ENCODE measurements around the gene PKD2L1. TPM values are rescaled to one million over a fixed set of nuclear protein-coding genes. Genes with fewer than 3 reads are reported as not detected.

Gene PKD2L1
- total and polyA plus RNA-seq, 2 of the 8 experiments (the other 6 are each of a cell fraction or from before 2014, with no cell fraction given), result 0.20 to 0.33 TPM

DNA sequence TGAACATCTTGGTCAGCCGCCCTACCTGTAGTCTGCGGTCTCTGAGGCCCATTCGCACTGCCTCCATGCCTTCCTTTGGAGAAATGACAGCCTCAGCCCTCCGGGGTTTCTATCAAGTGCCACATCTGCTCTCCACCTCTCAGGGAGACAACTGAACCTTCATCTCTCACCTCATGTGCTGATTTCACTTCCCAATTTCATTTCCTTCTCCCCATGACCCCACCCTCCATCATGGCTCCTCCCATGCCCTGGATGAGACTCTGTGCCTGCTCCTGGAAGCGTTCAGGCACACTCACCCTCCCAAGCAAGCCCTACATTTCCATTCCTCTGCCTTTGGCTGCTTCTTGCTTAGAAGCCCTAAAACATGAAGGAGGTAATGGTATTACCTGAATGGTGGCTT is 9.2 kb upstream of the PKD2L1 start:
- Histone ChIP-seq H4K20me1 (replicated peaks in 1 of 2; ENCODE audit: control insufficient read depth in 1 of 2, insufficient read depth in 2 of 2, low read length in 2 of 2) (no peaks in the 10 kb centered on the region), H3K14ac (ENCODE audit: insufficient read length) (no peak overlapping the region), H3K18ac (ENCODE audit: extremely low read depth, low read length) (no peak overlapping the region), H3K79me1 (ENCODE audit: low read depth, low read length) (no peaks in the 10 kb centered on the region), H3K9ac (replicated peaks in 1 of 4; ENCODE audit: extremely low read depth in 1 of 4, low read depth in 3 of 4, low read length in 3 of 4) (no peak overlapping the region), H2BK12ac (ENCODE audit: low read depth, low read length) (peak overlapping the region; percentile 72; the same call in 1 of the 2 replicates), H4K91ac (replicated peaks; ENCODE audit: insufficient read length, low read length) (no peak overlapping the region), H2AK5ac (ENCODE audit: low read depth, low read length) (peak overlapping the region; percentile 7; the same call in 1 of the 2 replicates), H3K27ac (ENCODE audit: low read depth, low read length) (no peak overlapping the region), H3K27me3 (replicated peaks in 1 of 4; ENCODE audit: control insufficient read depth in 3 of 4, extremely low read depth in 1 of 4, insufficient read depth in 3 of 4, low read length in 3 of 4) (no peaks in the 10 kb centered on the region; a peak in 3 of 7 replicates), H2BK120ac (replicated peaks; ENCODE audit: low read depth, low read length) (no peak overlapping the region), H3K4me2 (ENCODE audit: insufficient read depth in 1 of 2, low read depth in 2 of 2, low read length in 2 of 2) (no peak overlapping the region), H3K4me1 (replicated peaks in 1 of 4; ENCODE audit: control insufficient read depth in 3 of 4, insufficient read depth in 4 of 4, low read length in 3 of 4) (peaks cover 3 to 15% (median 5%) of the 10 kb centered on the region in 4 experiments; a peak in 4 of 7 replicates), H4K5ac (ENCODE audit: insufficient read length, low read depth, low read length) (no peak overlapping the region), H3K23me2 (ENCODE audit: low read depth, low read length) (no peaks in the 10 kb centered on the region), H3K36me3 (ENCODE audit: control insufficient read depth in 2 of 4, insufficient read depth in 4 of 4, low read length in 3 of 4) (no peaks in the 10 kb centered on the region; a peak in 1 of 8 replicates), H2BK15ac (ENCODE audit: low read length) (peak overlapping the region; percentile 36; the same call in 1 of the 2 replicates), H3K4me3 (ENCODE audit: extremely low read depth in 1 of 4, insufficient read depth in 2 of 4, low read depth in 3 of 4, low read length in 4 of 4) (no peak overlapping the region), H3K9me3 (ENCODE audit: insufficient read depth in 2 of 2, low read depth in 1 of 2, low read length in 1 of 2) (no peaks in the 10 kb centered on the region), H2AFZ (ENCODE audit: low read length) (no peak overlapping the region), H4K8ac (ENCODE audit: extremely low read depth, insufficient read depth, low read length) (no peak overlapping the region), H3K4ac (replicated peaks; ENCODE audit: insufficient read length, low read depth, low read length) (no peak overlapping the region), H3K23ac (ENCODE audit: insufficient read length) (no peak overlapping the region), H3K56ac (replicated peaks; ENCODE audit: insufficient read length, low read depth, low read length) (no peak overlapping the region), H2BK5ac (ENCODE audit: low read depth, low read length) (peak overlapping the region; percentile 44; the same call in 1 of the 2 replicates), H3K79me2 (ENCODE audit: control insufficient read depth in 1 of 2, insufficient read depth in 2 of 2, low read length in 2 of 2) (no peaks in the 10 kb centered on the region), H2BK20ac (ENCODE audit: low read length) (peak overlapping the region; percentile 86; the same call in 1 of the 2 replicates)
- FAIRE-seq (no peak), DNase-seq (ENCODE audit: low read depth in 1 of 2, low spot score in 2 of 2) (no peak)
- CTCF ChIA-PET (ENCODE audit: partially characterized antibody), result interaction anchor here (0.6 to 21.7 kb wide), 26 partner anchors 9 to 732 kb away, joined by 3 to 226 read pairs (median 4); partner anchors contain the start of genes PKD2L1 and SCD
- POLR2A ChIA-PET (ENCODE audit: partially characterized antibody), result interaction anchor here (0.6 to 5.1 kb wide), 2 partner anchors 13 to 36 kb away, joined by 3 to 24 read pairs; no protein-coding TSS in a partner anchor
- WGBS, 2 experiments (ENCODE audit: extremely low coverage in 1 of 2, insufficient coverage in 1 of 2, insufficient read length in 1 of 2, insufficient replicate concordance in 2 of 2, low coverage in 1 of 2, low lambda C conversion rate in 2 of 2, missing lambda C conversion rate in 1 of 2), result 75% methylated on average over 5 of the region's 5 CpGs; no CpG with 5 or more reads in 1 of the 2 experiments
- TF ChIP-seq ASH2L (IDR thresholded peaks at IDR 0.05; ENCODE audit: low read length) (no peak), CHD1 (IDR thresholded peaks at IDR 0.05; ENCODE audit: low read depth, low read length) (no peak), GTF2F1 (IDR thresholded peaks at IDR 0.05; ENCODE audit: borderline replicate concordance, low read depth, low read length) (no peak), MAFK (IDR thresholded peaks at IDR 0.05; ENCODE audit: low read depth, low read length) (no peak), RNF2 (IDR thresholded peaks at IDR 0.05; ENCODE audit: borderline replicate concordance, low read depth, low read length, missing control alignments, poor library complexity, severe bottlenecking) (no peak), RAD21 (IDR thresholded peaks at IDR 0.05 in 1 of 2, conservative IDR thresholded peaks at IDR 0.05 in 1 of 2; ENCODE audit: low read depth in 2 of 2, low read length in 2 of 2) (no peak), POLR2AphosphoS5 (IDR thresholded peaks at IDR 0.05; ENCODE audit: low read depth, low read length) (no peak), YY1 (IDR thresholded peaks at IDR 0.05; ENCODE audit: low read depth, low read length) (no peak), BCL11A (IDR thresholded peaks at IDR 0.05; ENCODE audit: low read depth in 2 of 2, low read length in 2 of 2) (no peak), GABPA (IDR thresholded peaks at IDR 0.05; ENCODE audit: borderline replicate concordance, insufficient read depth, low read length) (no peak), FOSL1 (IDR thresholded peaks at IDR 0.05; ENCODE audit: insufficient read depth, low read depth, low read length) (no peak)
- TF ChIP-seq, protein P1, sequence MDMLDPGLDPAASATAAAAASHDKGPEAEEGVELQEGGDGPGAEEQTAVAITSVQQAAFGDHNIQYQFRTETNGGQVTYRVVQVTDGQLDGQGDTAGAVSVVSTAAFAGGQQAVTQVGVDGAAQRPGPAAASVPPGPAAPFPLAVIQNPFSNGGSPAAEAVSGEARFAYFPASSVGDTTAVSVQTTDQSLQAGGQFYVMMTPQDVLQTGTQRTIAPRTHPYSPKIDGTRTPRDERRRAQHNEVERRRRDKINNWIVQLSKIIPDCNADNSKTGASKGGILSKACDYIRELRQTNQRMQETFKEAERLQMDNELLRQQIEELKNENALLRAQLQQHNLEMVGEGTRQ (IDR thresholded peaks at IDR 0.05; ENCODE audit: low read length), result no peak

Data from H1 (cell line).